GM12864 (cell line): ENCODE measurements around the gene SEC61B.
"Not testable (repeated sequence)": the region's sequence is repeated elsewhere in the genome, so short reads cannot be mapped to it uniquely, and the experiment has no call there.

Source experiments
- DNase-seq: peaks from one replicate; pipeline ENCODE4 v3.0.0-alpha.2; 2011; ENCODE audit warnings: low read depth
- H3K4me3 ChIP-seq: 2 replicates; pipeline ENCODE4 v1.5.1; 2011; ENCODE audit warnings: mild to moderate bottlenecking, low read depth, low read length, control low read depth
- CTCF ChIP-seq: IDR thresholded peaks from 2 replicates; pipeline ENCODE4 v1.5.1; 2011; ENCODE audit warnings: low read depth, mild to moderate bottlenecking, moderate library complexity, low read length, control low read depth, inconsistent platforms; ENCODE audit errors: missing control alignments

Gene SEC61B

GRCh38 chr9:99190597-99191283 lies 31.3 kb upstream of the SEC61B start:
- no peak overlapping the region for H3K4me3 ChIP-seq
- no peak for TF ChIP-seq CTCF
- no peak for DNase-seq

GRCh38 chr9:99192786-99193465 lies 29.2 kb upstream of the SEC61B start:
- DNase-seq = no peak
- TF ChIP-seq CTCF = no peak

GRCh38 chr9:99193466-99193821 lies 28.6 kb upstream of the SEC61B start:
- DNase-seq = no peak
- no peak for TF ChIP-seq CTCF
- no peak overlapping the region for H3K4me3 ChIP-seq

More at GRCh38 chr9:99192786-99193465, 29.2 kb upstream of the SEC61B start:
- H3K4me3 ChIP-seq = no peak overlapping the region

- not testable (repeated sequence) for DNase-seq, H3K4me3 ChIP-seq
Observed at GRCh38 chr9:99196484-99196883, 25.6 kb upstream of the SEC61B start.

GRCh38 chr9:99197124-99197630 lies 24.9 kb upstream of the SEC61B start:
- DNase-seq = no peak
- no peak for TF ChIP-seq CTCF
- H3K4me3 ChIP-seq = no peak overlapping the region

GRCh38 chr9:99197987-99198386 lies 24.1 kb upstream of the SEC61B start:
- TF ChIP-seq CTCF = no peak
- no peak overlapping the region for H3K4me3 ChIP-seq
- DNase-seq = no peak

GRCh38 chr9:99199938-99200539 lies 22.0 kb upstream of the SEC61B start:
- no peak for TF ChIP-seq CTCF
- DNase-seq = no peak

More at GRCh38 chr9:99199938-99200539, 22.0 kb upstream of the SEC61B start:
- no peak overlapping the region for H3K4me3 ChIP-seq
